HG03060 (cell line): ENCODE data around the gene TMEM219.

Source experiments
- ATAC-seq: cut with Tn5 transposase; IDR thresholded peaks from one replicate; pipeline ENCODE4 v1.9.1; 2021; ENCODE audit warnings: low read depth, moderate number of reproducible peaks; ENCODE audit not compliant: unreplicated experiment

The TMEM219 gene

DNA sequence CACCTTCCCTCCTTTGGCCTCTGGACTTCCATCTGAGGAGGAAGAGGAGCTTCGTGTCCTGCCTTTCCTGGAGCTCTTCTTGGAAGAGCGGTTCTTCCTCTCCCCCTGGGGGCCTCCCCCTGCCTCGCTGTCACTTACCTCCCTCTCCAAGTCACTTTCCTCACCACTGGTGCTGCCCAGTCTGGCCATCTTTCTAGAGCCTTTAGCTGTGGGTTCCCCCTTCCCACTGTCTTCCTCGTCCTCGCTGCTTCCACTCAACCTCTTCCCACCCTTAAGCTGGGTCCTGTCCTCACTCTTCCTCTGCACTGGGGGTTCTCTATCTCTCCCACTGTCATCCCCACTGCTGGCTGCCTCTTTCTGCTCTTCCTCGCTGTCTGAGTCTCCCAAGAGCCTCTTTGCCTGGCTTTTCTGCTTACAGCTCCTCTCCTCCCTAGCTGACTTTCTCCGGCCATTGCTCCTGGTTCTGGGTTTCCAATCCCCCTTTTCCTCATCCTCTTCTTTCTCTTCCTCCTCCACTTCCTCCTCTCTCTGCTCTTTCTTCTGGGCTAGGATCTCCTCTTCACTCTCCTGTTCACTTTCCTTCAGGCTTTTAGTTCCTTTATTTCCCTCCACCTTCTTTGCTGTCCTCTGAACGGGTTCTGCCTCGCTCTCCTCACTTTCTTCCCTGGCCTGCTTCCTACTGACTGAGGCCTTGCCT lies 32.2 kb downstream of the TMEM219 start:
- no peak for ATAC-seq

GRCh38 chr16:29994600-29995323 lies 32.9 kb downstream of the TMEM219 start:
- no peak for ATAC-seq

DNA sequence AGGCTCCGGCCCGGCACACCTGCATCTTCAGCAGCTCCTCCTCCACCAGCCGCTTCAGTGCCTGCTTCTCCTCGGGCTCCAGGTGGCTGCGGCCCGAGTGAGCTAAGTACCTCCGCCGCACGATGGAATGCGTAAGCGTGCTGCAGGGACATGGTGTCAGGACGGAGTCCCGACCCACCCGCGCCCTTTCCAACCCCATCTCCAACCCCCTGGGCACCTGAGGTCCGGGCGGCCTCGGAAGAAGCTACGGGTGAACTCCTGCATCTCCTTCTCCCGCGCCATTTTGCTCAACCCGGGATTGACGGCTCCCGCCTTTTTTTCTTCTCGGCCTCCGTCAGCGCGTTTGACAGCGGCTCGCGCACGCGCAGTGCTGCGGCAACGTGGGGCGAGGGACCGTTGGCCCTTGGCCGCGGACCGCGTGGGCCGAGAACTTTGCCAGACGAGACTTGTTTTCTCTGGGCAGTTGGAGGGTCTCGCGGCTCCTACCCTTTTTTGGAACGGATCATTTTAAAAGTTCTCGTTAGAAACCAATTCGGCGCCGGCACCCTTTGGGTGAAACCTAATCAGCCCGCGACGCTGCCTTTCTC lies 33.5 kb downstream of the TMEM219 start, which contains the start of gene HIRIP3:
TSS of gene HIRIP3 (minus strand) at position 294 of the 587 bp plus-strand sequence. CDS start at position 282, 12 bp downstream.
- ATAC-seq = peak; percentile 19

DNA sequence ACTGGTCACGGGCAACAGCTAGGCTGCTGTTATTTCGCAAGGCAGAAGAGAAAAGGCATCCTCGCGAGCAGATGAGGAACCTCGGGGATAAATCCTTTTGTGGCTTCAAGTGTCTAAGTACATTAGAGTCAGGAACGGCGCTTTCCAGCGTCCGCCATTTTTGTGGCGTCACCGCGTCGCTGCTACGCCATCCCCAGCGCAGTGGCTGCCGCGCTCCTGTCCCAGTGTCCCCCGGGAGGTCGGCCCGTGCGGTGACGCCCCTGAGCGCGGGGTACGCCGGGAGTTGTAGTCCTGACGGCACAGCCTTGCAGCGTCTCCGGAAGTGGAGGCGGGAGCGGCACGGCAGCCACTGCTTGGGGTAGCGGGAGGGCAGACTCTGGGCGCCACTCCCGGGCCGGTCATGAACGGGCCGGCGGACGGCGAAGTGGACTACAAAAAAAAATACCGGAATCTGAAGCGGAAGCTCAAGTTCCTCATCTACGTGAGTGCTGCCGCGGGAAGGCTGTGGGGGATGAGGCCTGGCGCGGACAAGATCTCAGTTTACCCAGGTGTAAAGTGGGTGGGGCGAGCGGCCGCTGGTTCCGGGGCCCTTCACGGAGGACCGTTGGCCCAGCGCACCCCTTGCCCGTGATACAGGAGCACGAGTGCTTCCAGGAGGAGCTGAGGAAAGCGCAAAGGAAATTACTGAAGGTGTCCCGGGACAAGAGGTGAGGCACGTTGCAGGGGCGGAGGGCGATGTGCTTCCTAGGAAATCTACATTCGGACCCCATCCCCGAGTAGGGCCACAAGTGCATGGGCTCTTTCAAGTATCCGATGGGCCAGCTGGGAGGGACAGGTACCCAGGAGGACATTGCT lies 34.3 kb downstream of the TMEM219 start, which contains the start of gene INO80E:
TSS of gene INO80E (plus strand) at position 331 of the 855 bp plus-strand sequence. CDS start at position 401, 70 bp downstream.
- peak; percentile 72 for ATAC-seq

- no peak for ATAC-seq
These were observed 34.9 kb downstream of the TMEM219 start for GRCh38 chr16:29996766-29997250.

DNA sequence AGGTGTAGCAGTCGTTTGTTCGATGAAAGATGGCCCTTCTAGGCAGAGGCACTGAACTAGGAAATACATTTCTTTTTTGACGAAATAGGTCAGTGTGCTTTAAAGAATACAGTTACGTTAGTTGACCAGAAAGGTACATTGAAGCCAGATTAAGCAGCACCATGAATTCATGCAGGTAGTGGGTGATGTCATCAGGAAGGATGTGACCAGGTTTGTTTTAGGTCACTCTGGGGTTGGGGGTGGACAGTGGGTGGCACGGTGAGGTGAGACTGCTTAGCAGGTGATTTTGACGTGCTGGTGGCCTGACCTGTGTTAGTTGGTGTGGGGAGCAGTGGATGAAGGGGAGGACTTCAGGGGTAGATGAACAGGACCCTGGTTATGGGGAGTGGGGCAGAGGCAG lies 37.7 kb downstream of the TMEM219 start:
- no peak for ATAC-seq

DNA sequence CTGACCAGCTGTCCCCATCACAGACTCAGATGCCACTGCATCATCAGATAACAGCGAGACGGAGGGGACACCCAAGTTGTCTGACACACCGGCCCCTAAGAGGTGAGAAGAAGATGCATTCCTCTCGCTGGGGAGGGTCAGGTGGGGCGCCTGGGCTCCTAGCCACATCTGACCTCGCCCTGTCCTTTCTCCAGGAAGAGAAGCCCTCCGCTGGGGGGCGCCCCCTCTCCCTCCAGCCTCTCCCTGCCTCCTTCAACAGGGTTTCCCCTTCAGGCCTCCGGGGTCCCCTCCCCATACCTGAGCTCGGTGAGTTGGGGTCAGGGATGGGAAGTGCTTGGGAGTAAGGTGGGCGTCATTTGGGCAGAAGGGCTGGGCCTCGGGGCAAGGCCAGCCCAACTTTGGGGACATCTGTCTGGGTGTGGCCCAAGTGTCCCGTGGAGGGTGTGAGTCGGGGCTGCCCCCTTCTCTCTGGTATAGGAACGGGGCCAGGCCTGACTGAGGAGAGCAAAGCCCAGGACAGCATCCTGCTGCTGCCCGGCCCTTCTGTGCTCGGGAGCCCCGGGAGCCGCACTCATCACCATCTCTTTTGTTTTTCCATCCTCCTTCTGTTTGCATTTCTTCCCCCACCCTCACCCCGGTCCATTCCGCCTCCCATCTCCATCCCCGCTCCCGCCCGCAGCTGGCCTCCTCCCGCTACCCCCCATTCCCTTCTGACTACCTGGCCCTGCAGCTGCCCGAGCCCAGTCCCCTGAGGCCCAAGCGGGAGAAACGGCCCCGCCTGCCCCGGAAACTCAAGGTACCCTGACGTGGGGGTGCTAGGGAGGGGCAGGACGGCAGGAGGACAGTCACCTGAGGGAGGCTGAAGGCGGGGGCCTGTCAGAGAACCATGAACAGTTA lies 39.1 kb downstream of the TMEM219 start:
- no peak for ATAC-seq

- ATAC-seq = no peak
These were observed 40.9 kb downstream of the TMEM219 start for GRCh38 chr16:30002614-30003346.

GRCh38 chr16:30003670-30004423 lies 42.0 kb downstream of the TMEM219 start:
- ATAC-seq = no peak

GRCh38 chr16:30004424-30004776 lies 42.5 kb downstream of the TMEM219 start:
- no peak for ATAC-seq

DNA sequence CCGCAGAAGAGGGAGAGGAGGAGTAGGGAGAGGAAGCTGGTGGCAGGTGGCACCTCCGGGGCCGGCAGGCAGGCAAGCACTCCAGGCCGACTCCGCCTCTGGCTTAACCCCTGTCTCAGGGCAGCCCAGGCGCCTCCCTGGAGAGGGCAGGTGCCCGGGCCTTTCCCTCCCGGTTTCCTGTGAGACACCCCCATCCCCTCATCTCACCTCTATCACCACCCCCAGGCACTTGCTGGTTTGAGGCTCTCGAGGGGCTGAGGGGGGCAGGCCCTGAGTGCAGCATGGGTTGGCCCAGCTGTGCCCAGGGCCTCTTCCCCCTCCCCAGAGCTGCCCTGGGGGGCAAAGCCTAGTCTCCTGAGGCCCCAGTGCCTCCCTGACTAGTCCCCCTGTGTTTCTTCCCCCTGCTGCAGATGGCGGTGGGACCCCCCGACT lies 42.9 kb downstream of the TMEM219 start:
- no peak for ATAC-seq

DNA sequence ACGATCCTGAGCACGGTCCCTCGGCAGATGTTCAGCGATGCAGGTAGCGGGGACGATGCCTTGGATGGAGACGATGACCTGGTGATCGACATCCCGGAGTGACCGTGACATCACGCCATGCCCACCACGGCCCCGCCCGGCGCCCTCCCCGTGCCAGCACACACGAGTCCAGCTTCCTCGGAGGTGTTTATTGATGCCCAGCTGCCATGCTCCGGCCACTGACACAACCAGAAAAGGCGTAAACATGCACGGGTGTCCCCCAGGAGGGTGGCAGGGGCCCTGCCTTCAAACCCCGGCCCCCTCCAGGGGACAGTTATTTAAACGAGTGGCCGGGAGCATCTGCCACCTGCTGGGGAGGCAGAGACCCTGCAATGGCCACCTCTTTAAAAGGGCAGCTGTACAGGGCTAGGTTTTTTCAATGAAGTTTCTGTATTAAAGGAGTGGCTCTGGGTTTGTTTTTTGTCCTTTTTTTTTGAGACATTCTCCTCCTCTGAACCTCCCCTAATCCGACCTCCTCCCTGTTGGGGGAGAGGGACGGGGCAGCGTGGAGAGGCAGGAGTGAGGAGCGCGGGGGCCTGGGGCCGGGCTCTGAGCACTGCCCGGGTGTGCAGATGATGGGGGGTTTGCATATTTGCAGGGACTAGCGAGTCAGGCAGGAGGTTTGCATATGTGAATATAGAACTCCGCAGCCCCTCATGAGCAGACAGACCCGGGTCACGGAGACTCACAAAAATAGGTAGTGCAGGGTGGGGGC lies 43.6 kb downstream of the TMEM219 start:
- ATAC-seq = no peak

DNA sequence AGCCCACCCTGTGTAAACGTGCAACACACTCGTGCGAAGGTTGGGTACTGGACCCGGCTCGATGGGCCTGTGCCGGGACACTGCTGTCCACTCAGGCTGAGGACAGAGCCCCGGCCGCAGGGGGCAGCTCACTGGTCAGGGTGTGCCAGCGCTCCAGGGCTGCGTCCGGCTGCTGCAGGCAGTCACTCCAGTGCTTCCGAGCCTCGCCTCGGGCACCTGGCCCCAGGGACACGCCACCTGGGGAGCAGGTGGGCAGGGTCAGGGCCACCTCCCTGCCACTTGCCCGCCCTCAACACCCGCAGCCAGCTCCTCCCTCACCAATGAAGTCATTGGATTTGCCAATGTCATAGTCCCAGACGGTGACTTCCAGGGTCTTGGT lies 44.2 kb downstream of the TMEM219 start:
- ATAC-seq = no peak

GRCh38 chr16:30006659-30007377 lies 44.9 kb downstream of the TMEM219 start:
- no peak for ATAC-seq

GRCh38 chr16:30007378-30007895 lies 45.6 kb downstream of the TMEM219 start:
- ATAC-seq = no peak

DNA sequence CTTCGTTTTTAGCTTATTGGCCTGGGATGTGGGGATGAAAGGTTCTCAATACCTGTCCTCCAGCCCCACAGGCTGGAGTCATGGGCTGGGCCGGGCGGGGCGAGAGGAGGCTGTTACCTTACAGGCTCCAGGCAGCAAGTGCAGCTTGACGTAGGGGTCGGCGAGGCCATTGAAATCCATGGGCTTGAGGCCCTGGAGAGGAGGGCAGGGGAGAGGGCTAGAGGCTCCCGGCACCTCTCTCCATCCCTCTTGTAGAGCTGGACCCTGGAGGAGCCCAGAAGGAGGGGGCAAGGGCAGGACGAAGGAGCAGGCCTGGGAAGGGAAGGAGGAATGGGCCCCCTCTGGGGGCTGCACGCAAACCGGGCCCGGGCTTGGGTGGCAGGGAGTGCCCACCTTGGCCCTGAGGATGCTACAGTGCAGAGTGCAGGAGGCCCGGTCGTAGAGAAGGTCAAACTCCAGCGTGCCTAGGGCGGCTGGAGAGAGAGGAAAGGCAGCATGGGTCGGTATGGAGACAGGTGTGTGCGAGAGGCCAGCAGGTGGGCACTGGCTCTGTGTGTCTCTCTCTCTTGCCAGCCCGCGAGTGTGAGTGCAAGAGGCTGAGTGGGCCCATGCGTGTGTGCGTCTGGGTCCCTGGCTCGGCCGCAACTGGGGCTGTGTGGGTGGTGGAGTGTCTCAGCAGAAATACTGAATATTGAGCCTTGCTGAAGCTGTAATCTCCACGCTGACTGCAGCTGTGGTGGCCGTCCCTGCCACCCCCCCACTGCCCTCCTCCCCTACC lies 47.4 kb downstream of the TMEM219 start:
- no peak for ATAC-seq
